H1 (cell line): Measurements from ENCODE around the gene VASN. TPM values are rescaled to one million over a fixed set of nuclear protein-coding genes. Genes with fewer than 3 reads are reported as not detected.

Experiments
- CTCF ChIA-PET: fragments of 300-600 bp; sonication (Branson Sonifier 250); formaldehyde crosslinking; loops from one replicate; lab custom pipeline; 2021; ENCODE audit not compliant: partially characterized antibody; lab: Charles Lee
- POLR2A ChIA-PET: fragments of 300-600 bp; sonication (Branson Sonifier 250); formaldehyde crosslinking; loops from one replicate; lab custom pipeline; 2021; ENCODE audit warnings: inconsistent platforms; ENCODE audit not compliant: partially characterized antibody; lab: Charles Lee
- DNase-seq, 2 experiments: peaks; one replicate each; pipeline versions ENCODE4 v3.0.0 to v3.0.0-alpha.2; 2010 to 2022; ENCODE audit warnings: low spot score in 2 of 2, low read depth in 1 of 2, mixed read lengths in 1 of 2
- FAIRE-seq: peaks from 2 replicates; lab custom pipeline; 2011; peaks lifted over from hg19 to GRCh38; lab: Jason Lieb, UNC
- H2AFZ ChIP-seq: 2 replicates; pipeline ENCODE4 v1.8.1; 2012; ENCODE audit warnings: low read length, inconsistent platforms
- H2AK5ac ChIP-seq: 2 replicates; pipeline ENCODE4 v1.6.1; 2013; ENCODE audit warnings: low read depth, low read length
- H2BK120ac ChIP-seq: replicated peaks from 2 replicates; pipeline ENCODE3; 2013; ENCODE audit warnings: low read depth, low read length, inconsistent platforms
- H2BK12ac ChIP-seq: 2 replicates; pipeline ENCODE4 v1.6.1; 2013; ENCODE audit warnings: low read depth, low read length
- H2BK15ac ChIP-seq: 2 replicates; pipeline ENCODE4 v1.6.1; 2013; ENCODE audit warnings: low read length
- H2BK20ac ChIP-seq: 2 replicates; pipeline ENCODE4 v1.6.1; 2013; ENCODE audit warnings: low read length
- H2BK5ac ChIP-seq: 2 replicates; pipeline ENCODE4 v1.6.1; 2013; ENCODE audit warnings: low read depth, low read length
- H3K14ac ChIP-seq: 2 replicates; pipeline ENCODE4 v1.6.1; 2013; ENCODE audit warnings: inconsistent platforms; ENCODE audit not compliant: insufficient read length
- H3K18ac ChIP-seq: 2 replicates; pipeline ENCODE4 v1.6.1; 2013; ENCODE audit warnings: low read length; ENCODE audit errors: extremely low read depth
- H3K23ac ChIP-seq: 2 replicates; pipeline ENCODE4 v1.6.1; 2013; ENCODE audit warnings: inconsistent platforms; ENCODE audit not compliant: insufficient read length
- H3K23me2 ChIP-seq: 2 replicates; pipeline ENCODE4 v1.6.1; 2013; ENCODE audit warnings: low read depth, low read length
- H3K27ac ChIP-seq: 2 replicates; pipeline ENCODE4 v1.6.1; 2011; ENCODE audit warnings: low read depth, low read length, inconsistent platforms
- H3K27me3 ChIP-seq, 4 experiments: replicated peaks in 1 of 4; 1 replicate in 1 of 4; 2 replicates in 3 of 4; pipeline versions ENCODE4 v1.6.1 to v1.8.1; 2011 to 2013; ENCODE audit warnings: low read length in 3 of 4, mild to moderate bottlenecking in 3 of 4, inconsistent platforms in 2 of 4, mixed read lengths in 2 of 4, moderate library complexity in 1 of 4; ENCODE audit not compliant: control insufficient read depth in 3 of 4, insufficient read depth in 3 of 4; ENCODE audit errors: extremely low read depth in 1 of 4
- H3K36me3 ChIP-seq, 4 experiments: 2 replicates each; pipeline versions ENCODE4 v1.6.1 to v1.8.1; 2011 to 2013; ENCODE audit warnings: mild to moderate bottlenecking in 4 of 4, low read length in 3 of 4, moderate library complexity in 2 of 4, control low read depth in 1 of 4, inconsistent platforms in 1 of 4; ENCODE audit not compliant: insufficient read depth in 4 of 4, control insufficient read depth in 2 of 4
- H3K4ac ChIP-seq: replicated peaks from 2 replicates; pipeline ENCODE3; 2013; ENCODE audit warnings: low read length, low read depth, mixed read lengths, inconsistent platforms; ENCODE audit not compliant: insufficient read length
- H3K4me1 ChIP-seq, 4 experiments: replicated peaks in 1 of 4; 1 replicate in 1 of 4; 2 replicates in 3 of 4; pipeline versions ENCODE4 v1.6.1 to v1.8.1; 2011 to 2013; ENCODE audit warnings: low read length in 3 of 4, inconsistent platforms in 2 of 4, mixed read lengths in 1 of 4; ENCODE audit not compliant: insufficient read depth in 4 of 4, control insufficient read depth in 3 of 4
- H3K4me2 ChIP-seq, 2 experiments: 2 replicates each; pipeline versions ENCODE4 v1.6.1 to v1.8.1; 2011 to 2013; ENCODE audit warnings: low read depth in 2 of 2, low read length in 2 of 2, control low read depth in 1 of 2, inconsistent platforms in 1 of 2, mild to moderate bottlenecking in 1 of 2; ENCODE audit not compliant: insufficient read depth in 1 of 2
- H3K4me3 ChIP-seq, 4 experiments: fragments of 200-600, 300-600 bp in 1 of 4; sonication (generic), shearing (Covaris generic), sonication (Bioruptor Twin) in 1 of 4; 2 replicates each; pipeline versions ENCODE4 v1.5.1 to v1.8.1; 2011 to 2016; ENCODE audit warnings: low read length in 4 of 4, low read depth in 3 of 4, control low read depth in 2 of 4, inconsistent platforms in 2 of 4, mild to moderate bottlenecking in 2 of 4, mixed read lengths in 1 of 4, moderate library complexity in 1 of 4; ENCODE audit not compliant: insufficient read depth in 2 of 4; ENCODE audit errors: extremely low read depth in 1 of 4
- H3K56ac ChIP-seq: replicated peaks from 2 replicates; pipeline ENCODE3; 2013; ENCODE audit warnings: low read depth, mild to moderate bottlenecking, mixed read lengths, low read length, inconsistent platforms; ENCODE audit not compliant: insufficient read length
- H3K79me1 ChIP-seq: 2 replicates; pipeline ENCODE4 v1.6.1; 2013; ENCODE audit warnings: low read depth, low read length, control low read depth
- H3K79me2 ChIP-seq, 2 experiments: 2 replicates each; pipeline versions ENCODE4 v1.6.1 to v1.8.1; 2012 to 2013; ENCODE audit warnings: low read length in 2 of 2, mild to moderate bottlenecking in 2 of 2, inconsistent platforms in 1 of 2; ENCODE audit not compliant: insufficient read depth in 2 of 2, control insufficient read depth in 1 of 2
- H3K9ac ChIP-seq, 4 experiments: replicated peaks in 1 of 4; 1 replicate in 1 of 4; 2 replicates in 3 of 4; pipeline versions ENCODE4 v1.6.1 to v1.8.1; 2011 to 2013; ENCODE audit warnings: low read depth in 3 of 4, low read length in 3 of 4, control low read depth in 2 of 4, mild to moderate bottlenecking in 2 of 4, moderate library complexity in 2 of 4, inconsistent platforms in 1 of 4; ENCODE audit errors: extremely low read depth in 1 of 4
- H3K9me3 ChIP-seq, 2 experiments: 2 replicates each; pipeline versions ENCODE4 v1.6.1 to v1.8.1; 2012 to 2013; ENCODE audit warnings: mild to moderate bottlenecking in 2 of 2, moderate library complexity in 2 of 2, control low read depth in 1 of 2, inconsistent platforms in 1 of 2, low read depth in 1 of 2, low read length in 1 of 2, mixed read lengths in 1 of 2; ENCODE audit not compliant: insufficient read depth in 2 of 2
- H4K20me1 ChIP-seq, 2 experiments: replicated peaks in 1 of 2; 2 replicates each; pipeline versions ENCODE3 to v1.8.1; 2011 to 2013; ENCODE audit warnings: inconsistent platforms in 2 of 2, low read length in 2 of 2, mild to moderate bottlenecking in 1 of 2; ENCODE audit not compliant: insufficient read depth in 2 of 2, control insufficient read depth in 1 of 2
- H4K5ac ChIP-seq: 2 replicates; pipeline ENCODE4 v1.6.1; 2013; ENCODE audit warnings: low read length, low read depth, mixed read lengths, inconsistent platforms; ENCODE audit not compliant: insufficient read length
- H4K8ac ChIP-seq: 2 replicates; pipeline ENCODE4 v1.8.0; 2013; ENCODE audit warnings: mild to moderate bottlenecking, moderate library complexity, low read length, inconsistent platforms; ENCODE audit not compliant: insufficient read depth; ENCODE audit errors: extremely low read depth
- H4K91ac ChIP-seq: replicated peaks from 2 replicates; pipeline ENCODE3; 2013; ENCODE audit warnings: low read length, mixed read lengths, inconsistent platforms; ENCODE audit not compliant: insufficient read length
- FOSL1 ChIP-seq: IDR thresholded peaks from 2 replicates; pipeline ENCODE4 v1.6.1; 2011; ENCODE audit warnings: mild to moderate bottlenecking, low read depth, low read length, moderate library complexity; ENCODE audit not compliant: insufficient read depth
- MAX ChIP-seq: IDR thresholded peaks from 2 replicates; pipeline ENCODE4 v1.6.1; 2012; ENCODE audit warnings: inconsistent platforms
- SUZ12 ChIP-seq: fragments of 200-600 bp; sonication (generic); IDR thresholded peaks from 2 replicates; pipeline ENCODE4 v1.6.1; 2012; ENCODE audit warnings: mild to moderate bottlenecking, inconsistent platforms, low read length, moderate library complexity, mixed read lengths
- WGBS, 2 experiments: shearing (Covaris generic) in 1 of 2; methylation state at CpG; one replicate each; pipeline versions ENCODE4 v1.1.6 to v1.1.7; 2013 to 2015; ENCODE audit warnings: low lambda C conversion rate in 2 of 2, mixed read lengths in 2 of 2, inconsistent platforms in 1 of 2, low coverage in 1 of 2, missing lambda C conversion rate in 1 of 2; ENCODE audit not compliant: insufficient replicate concordance in 2 of 2, insufficient coverage in 1 of 2, insufficient read length in 1 of 2; ENCODE audit errors: extremely low coverage in 1 of 2, missing lambda C conversion rate in 1 of 2; 5-methylcytosine and 5-hydroxymethylcytosine counted together
- polyA plus RNA-seq, 7 experiments: library from polyadenylated mRNA; depleted of rRNA in 3 of 7; stranded (reverse) in 5 of 7; unstranded in 2 of 7; fragments of >200 nt in 5 of 7; fragments of 200-250 nt in 2 of 7; gene quantifications; 1 replicate in 5 of 7; 2 replicates in 1 of 7; 4 replicates in 1 of 7; pipeline versions ENCODE4 v1.2.1 to v1.2.3, GENCODE V29; 2011 to 2013; ENCODE audit warnings: missing spikeins in 2 of 7, mixed read lengths in 2 of 7
- total RNA-seq: library from RNA; stranded (reverse); fragmentation: NEBNext Ultra II Directional; extraction: Animal tissue kit (Norgen Biotek cat#: 25700); gene quantifications from 2 replicates; pipeline ENCODE4 v1.2.1, GENCODE V29; 2021

Gene VASN
- total and polyA plus RNA-seq, 2 of the 8 experiments (the other 6 are each of a cell fraction or from before 2014, with no cell fraction given), result 9.6 to 11.3 TPM

- POLR2A ChIA-PET, result interaction anchor here (0.8 to 11.9 kb wide), 26 partner anchors 11 to 120 kb away, joined by 3 to 223 read pairs (median 6); partner anchors contain the start of genes GLIS2, HMOX2, PAM16 and TFAP4
- TF ChIP-seq FOSL1 (no peak), MAX (peak; percentile 40; the same call in 1 of the 2 replicates), SUZ12 (no peak)
These were observed 20.2 kb downstream of the VASN start for GRCh38 chr16:4391631-4392381.

More at GRCh38 chr16:4391631-4392381, 20.2 kb downstream of the VASN start:
- Histone ChIP-seq H3K23ac (no peak overlapping the region), H3K18ac (peak overlapping the region; percentile 93), H3K9ac (0 out of 7 replicates have a peak overlapping the region, but pooled peaks of 1 of the 4 experiments have one; percentile 9), H4K91ac (peak overlapping the region; percentile 99), H2BK12ac (peak overlapping the region; percentile 94), H3K79me2 (no peaks in the 10 kb centered on the region), H4K20me1 (no peaks in the 10 kb centered on the region), H3K4me1 (peaks cover 12 to 50% (median 43%) of the 10 kb centered on the region in 4 experiments), H2AK5ac (peak overlapping the region; percentile 76; the same call in 1 of the 2 replicates), H2BK120ac (peak overlapping the region; percentile 98), H3K23me2 (no peaks in the 10 kb centered on the region), H2BK20ac (peak overlapping the region; percentile 99), H3K27me3 (no peaks in the 10 kb centered on the region), H2AFZ (no peak overlapping the region), H3K79me1 (no peaks in the 10 kb centered on the region), H4K8ac (peak overlapping the region; percentile 88; the same call in 1 of the 2 replicates), H2BK5ac (peak overlapping the region; percentile 98; the same call in 1 of the 2 replicates), H2BK15ac (peak overlapping the region; percentile 75; the same call in 1 of the 2 replicates), H3K9me3 (no peaks in the 10 kb centered on the region), H3K36me3 (no peaks in the 10 kb centered on the region), H3K27ac (peak overlapping the region; percentile 90), H3K14ac (no peak overlapping the region), H4K5ac (peak overlapping the region; percentile 91), H3K4me2 (peak overlapping the region; percentile 4 to 49; a peak in 3 of 4 replicates), H3K56ac (peak overlapping the region; percentile 89), H3K4me3 (peak overlapping the region in 1 of 4 experiments; percentile 25; a peak in 1 of 8 replicates), H3K4ac (peak overlapping the region; percentile 99)
- WGBS, 2 experiments, result 56% methylated on average over 21 of the region's 22 CpGs; no CpG with 5 or more reads in 1 of the 2 experiments
- DNase-seq, result peak in 1 of 2 experiments; percentile 88
- FAIRE-seq, result no peak
- CTCF ChIA-PET, result interaction anchor here (0.9 to 24.8 kb wide), 16 partner anchors 9 to 109 kb away, joined by 3 to 659 read pairs (median 5); partner anchors contain the start of gene PAM16
